K562 (cell line): Measurements from ENCODE around the gene TCF25. TPM values are rescaled to one million over a fixed set of nuclear protein-coding genes. Genes with fewer than 3 reads are reported as not detected.

Experiments
- CCAR2 ChIP-seq: fragments of 200-400 bp; formaldehyde crosslinking; IDR thresholded peaks from 2 replicates; pipeline ENCODE4 v1.6.1; 2017; ENCODE audit warnings: mild to moderate bottlenecking, low read depth, low read length
- CHD2 ChIP-seq: IDR thresholded peaks from 2 replicates; pipeline ENCODE4 v1.6.1; 2011; ENCODE audit warnings: low read depth, low read length
- COPS2 ChIP-seq: fragments of 450-650 bp; conservative IDR thresholded peaks from 2 replicates; pipeline ENCODE4 v1.6.1; 2016; ENCODE audit warnings: mild to moderate bottlenecking, moderate library complexity
- FOS ChIP-seq: IDR thresholded peaks from 3 replicates; pipeline ENCODE4 v1.6.1; 2011; ENCODE audit not compliant: insufficient read length; ENCODE audit errors: extremely low read depth
- JUN ChIP-seq, 2 experiments: sonication (generic) in 1 of 2; formaldehyde crosslinking in 1 of 2; IDR thresholded peaks; 2 replicates each; pipeline versions ENCODE4 v1.6.1 to v1.8.0; 2012 to 2022; ENCODE audit warnings: borderline replicate concordance in 2 of 2, mild to moderate bottlenecking in 2 of 2, improper control_type of control experiment in 1 of 2, low read depth in 1 of 2, low read length in 1 of 2, missing genetic modification reagents in 1 of 2
- MBD2 ChIP-seq: sonication (generic); IDR thresholded peaks from 2 replicates; pipeline ENCODE4 v1.6.1; 2016; ENCODE audit warnings: low read depth, borderline replicate concordance
- NCOA2 ChIP-seq, 2 experiments: fragments of 450-650 bp; IDR thresholded peaks; 2 replicates each; pipeline ENCODE4 v1.6.1; 2018; ENCODE audit warnings: mild to moderate bottlenecking in 2 of 2, moderate library complexity in 1 of 2; ENCODE audit not compliant: partially characterized antibody in 2 of 2
- POLR2AphosphoS5 ChIP-seq: IDR thresholded peaks from 2 replicates; pipeline ENCODE4 v1.6.1; 2011; ENCODE audit warnings: mild to moderate bottlenecking, low read depth, low read length, moderate library complexity; ENCODE audit not compliant: control insufficient read depth, insufficient read depth
- RFX7 ChIP-seq: fragments of 250-450 bp; sonication (Bioruptor Pico); IDR thresholded peaks from 2 replicates; pipeline ENCODE4 v1.5.1; 2021; ENCODE audit warnings: mild to moderate bottlenecking
- SAP30 ChIP-seq: fragments of 200-600 bp; sonication (generic); IDR thresholded peaks from 2 replicates; pipeline ENCODE4 v1.6.1; 2012; ENCODE audit warnings: borderline replicate concordance, low read depth, mild to moderate bottlenecking, moderate library complexity, low read length, control low read depth, inconsistent platforms; ENCODE audit not compliant: insufficient read depth, poor library complexity, severe bottlenecking
- SMAD4 ChIP-seq: fragments of 250-450 bp; sonication (Bioruptor Pico); conservative IDR thresholded peaks from 2 replicates; pipeline ENCODE4 v1.8.0; 2021; ENCODE audit warnings: inconsistent platforms, mild to moderate bottlenecking, moderate library complexity
- SMARCA4 ChIP-seq: fragments of 450-650 bp; IDR thresholded peaks from 2 replicates; pipeline ENCODE4 v1.6.1; 2016
- TAF9B ChIP-seq: fragments of 450-650 bp; IDR thresholded peaks from 2 replicates; pipeline ENCODE4 v1.6.1; 2018; ENCODE audit warnings: mild to moderate bottlenecking; ENCODE audit not compliant: partially characterized antibody
- ZFP30 ChIP-seq: fragments of 250-450 bp; sonication (Bioruptor Pico); IDR thresholded peaks from 2 replicates; pipeline ENCODE4 v1.8.0; 2022; ENCODE audit warnings: moderate library complexity, mild to moderate bottlenecking, inconsistent platforms, borderline replicate concordance
- polyA plus RNA-seq, 8 experiments: library from polyadenylated mRNA; depleted of rRNA in 4 of 8; stranded (reverse) in 5 of 8; unstranded in 3 of 8; fragments of >200 nt; fragmentation: Nextera tagmentation in 2 of 8; fragmentation: Illumina TruSeq in 1 of 8; extraction: Ambion mirVana in 2 of 8; extraction: Trizol in 1 of 8; gene quantifications; 2 replicates each; pipeline versions ENCODE4 v1.2.1 to v1.2.3, GENCODE V29; 2011 to 2014; ENCODE audit warnings: inconsistent platforms in 1 of 8, missing spikeins in 1 of 8
- total RNA-seq, 7 experiments: library from RNA; depleted of rRNA in 6 of 7; stranded (reverse); fragments of >200 nt in 6 of 7; fragmentation: Illumina TruSeq in 2 of 7; extraction: Trizol in 2 of 7; gene quantifications; 2 replicates each; pipeline versions ENCODE4 v1.2.1 to v1.2.3, GENCODE V29; 2011 to 2021; ENCODE audit warnings: low replicate concordance in 1 of 7
- TF ChIP-seq, protein P1 (sequence below): fragments of 250-450 bp; sonication (Bioruptor Pico); IDR thresholded peaks from 2 replicates; pipeline ENCODE4 v1.5.0; 2021
- TF ChIP-seq, protein P2 (sequence below), 2 experiments: IDR thresholded peaks; 2 replicates each; pipeline ENCODE4 v1.6.1; 2012; ENCODE audit warnings: improper control_type of control experiment in 2 of 2, low read depth in 2 of 2, low read length in 2 of 2, borderline replicate concordance in 1 of 2
- TF ChIP-seq, protein P3 (sequence below), 2 experiments: fragments of 450-650 bp in 1 of 2; sonication (generic) in 1 of 2; formaldehyde crosslinking in 1 of 2; IDR thresholded peaks in 1 of 2; conservative IDR thresholded peaks in 1 of 2; 2 replicates each; pipeline versions ENCODE4 v1.6.1 to v1.8.1; 2016 to 2023; ENCODE audit warnings: mild to moderate bottlenecking in 2 of 2, moderate library complexity in 2 of 2, inconsistent platforms in 1 of 2, missing genetic modification reagents in 1 of 2
- TF ChIP-seq, protein P4 (sequence below): fragments of 450-650 bp; IDR thresholded peaks from 2 replicates; pipeline ENCODE4 v1.7.1; 2018; ENCODE audit warnings: mild to moderate bottlenecking, low read depth; ENCODE audit not compliant: partially characterized antibody

Gene TCF25
- total and polyA plus RNA-seq, 9 of the 15 experiments (the other 6 are each of a cell fraction or from before 2014, with no cell fraction given), result 9.0 to 154 (median 83.8) TPM

DNA sequence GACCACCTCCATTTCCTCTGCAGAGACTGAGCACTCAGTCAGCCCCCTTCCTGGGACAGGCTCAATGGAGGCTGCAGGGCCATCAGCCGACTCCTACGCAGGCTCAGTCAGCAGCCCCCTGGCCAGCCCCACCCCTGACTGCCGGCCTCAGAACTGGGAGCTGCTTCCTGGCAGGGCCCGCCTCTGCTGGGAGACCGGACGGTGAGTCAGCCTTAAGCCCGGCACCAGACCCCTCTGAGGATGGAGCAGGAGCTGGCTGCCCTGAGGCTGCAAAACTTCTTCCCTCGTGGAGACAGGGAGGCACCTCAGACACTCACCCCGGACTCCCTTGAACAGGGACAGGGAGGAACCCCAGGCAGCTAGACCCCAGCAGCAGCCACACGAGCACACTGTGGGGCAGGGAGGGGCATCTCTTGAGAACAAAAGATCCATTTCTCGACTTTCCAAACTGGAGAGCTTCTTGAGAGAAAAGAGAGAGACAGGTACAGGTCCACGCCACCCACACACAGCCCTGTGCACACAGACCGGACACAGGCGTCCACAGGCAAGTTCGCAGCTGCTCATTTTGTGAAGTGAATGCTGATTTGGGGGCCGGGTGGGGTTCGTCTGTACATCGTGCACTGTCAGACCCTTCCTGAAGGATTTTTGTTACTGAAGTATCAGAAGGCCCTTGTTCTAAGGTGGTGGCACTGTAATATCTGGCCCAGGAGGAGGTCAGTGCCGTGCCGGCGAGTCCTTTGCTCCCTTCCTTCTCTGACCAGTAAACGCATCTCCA, 48.5 kb downstream of the TCF25 start (continued):
- TF ChIP-seq, protein P1, sequence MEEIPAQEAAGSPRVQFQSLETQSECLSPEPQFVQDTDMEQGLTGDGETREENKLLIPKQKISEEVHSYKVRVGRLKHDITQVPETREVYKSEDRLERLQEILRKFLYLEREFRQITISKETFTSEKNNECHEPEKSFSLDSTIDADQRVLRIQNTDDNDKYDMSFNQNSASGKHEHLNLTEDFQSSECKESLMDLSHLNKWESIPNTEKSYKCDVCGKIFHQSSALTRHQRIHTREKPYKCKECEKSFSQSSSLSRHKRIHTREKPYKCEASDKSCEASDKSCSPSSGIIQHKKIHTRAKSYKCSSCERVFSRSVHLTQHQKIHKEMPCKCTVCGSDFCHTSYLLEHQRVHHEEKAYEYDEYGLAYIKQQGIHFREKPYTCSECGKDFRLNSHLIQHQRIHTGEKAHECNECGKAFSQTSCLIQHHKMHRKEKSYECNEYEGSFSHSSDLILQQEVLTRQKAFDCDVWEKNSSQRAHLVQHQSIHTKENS, result no peak
- no peak for TF ChIP-seq ZFP30 (CRISPR knock-in tag)
- no peak for TF ChIP-seq COPS2
- TF ChIP-seq NCOA2 (IDR thresholded peaks at IDR 0.05; ENCODE audit: partially characterized antibody in 2 of 2), result no peak
- TF ChIP-seq, protein P2, sequence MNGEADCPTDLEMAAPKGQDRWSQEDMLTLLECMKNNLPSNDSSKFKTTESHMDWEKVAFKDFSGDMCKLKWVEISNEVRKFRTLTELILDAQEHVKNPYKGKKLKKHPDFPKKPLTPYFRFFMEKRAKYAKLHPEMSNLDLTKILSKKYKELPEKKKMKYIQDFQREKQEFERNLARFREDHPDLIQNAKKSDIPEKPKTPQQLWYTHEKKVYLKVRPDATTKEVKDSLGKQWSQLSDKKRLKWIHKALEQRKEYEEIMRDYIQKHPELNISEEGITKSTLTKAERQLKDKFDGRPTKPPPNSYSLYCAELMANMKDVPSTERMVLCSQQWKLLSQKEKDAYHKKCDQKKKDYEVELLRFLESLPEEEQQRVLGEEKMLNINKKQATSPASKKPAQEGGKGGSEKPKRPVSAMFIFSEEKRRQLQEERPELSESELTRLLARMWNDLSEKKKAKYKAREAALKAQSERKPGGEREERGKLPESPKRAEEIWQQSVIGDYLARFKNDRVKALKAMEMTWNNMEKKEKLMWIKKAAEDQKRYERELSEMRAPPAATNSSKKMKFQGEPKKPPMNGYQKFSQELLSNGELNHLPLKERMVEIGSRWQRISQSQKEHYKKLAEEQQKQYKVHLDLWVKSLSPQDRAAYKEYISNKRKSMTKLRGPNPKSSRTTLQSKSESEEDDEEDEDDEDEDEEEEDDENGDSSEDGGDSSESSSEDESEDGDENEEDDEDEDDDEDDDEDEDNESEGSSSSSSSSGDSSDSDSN (IDR thresholded peaks at IDR 0.05; ENCODE audit: borderline replicate concordance in 1 of 2, low read depth in 2 of 2, low read length in 2 of 2), result peak; percentile 48 to 98; a peak in 3 of 4 replicates
- peak; percentile 41; the same call in 1 of the 2 replicates for TF ChIP-seq MBD2
- TF ChIP-seq, protein P3, sequence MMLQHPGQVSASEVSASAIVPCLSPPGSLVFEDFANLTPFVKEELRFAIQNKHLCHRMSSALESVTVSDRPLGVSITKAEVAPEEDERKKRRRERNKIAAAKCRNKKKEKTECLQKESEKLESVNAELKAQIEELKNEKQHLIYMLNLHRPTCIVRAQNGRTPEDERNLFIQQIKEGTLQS (IDR thresholded peaks at IDR 0.05), result peak; percentile 85
- TF ChIP-seq, protein P3 (CRISPR knock-in tag; conservative IDR thresholded peaks at IDR 0.05), result no peak; the same call in 1 of the 2 replicates
- no peak for TF ChIP-seq FOS
- TF ChIP-seq CCAR2, result no peak
- 0 out of 2 replicates have a peak, but pooled peaks have one; percentile 54 for TF ChIP-seq RFX7 (CRISPR knock-in tag)
- peak; percentile 71; the same call in 1 of the 2 replicates for TF ChIP-seq POLR2AphosphoS5
- 0 out of 2 replicates have a peak, but pooled peaks have one; percentile 32 for TF ChIP-seq SMAD4
- no peak for TF ChIP-seq TAF9B
- TF ChIP-seq JUN (IDR thresholded peaks at IDR 0.05; ENCODE audit: borderline replicate concordance, low read depth, low read length), result peak; percentile 64; the same call in 1 of the 2 replicates
- TF ChIP-seq JUN (CRISPR knock-in tag; IDR thresholded peaks at IDR 0.05; ENCODE audit: borderline replicate concordance), result no peak
- TF ChIP-seq, protein P4, sequence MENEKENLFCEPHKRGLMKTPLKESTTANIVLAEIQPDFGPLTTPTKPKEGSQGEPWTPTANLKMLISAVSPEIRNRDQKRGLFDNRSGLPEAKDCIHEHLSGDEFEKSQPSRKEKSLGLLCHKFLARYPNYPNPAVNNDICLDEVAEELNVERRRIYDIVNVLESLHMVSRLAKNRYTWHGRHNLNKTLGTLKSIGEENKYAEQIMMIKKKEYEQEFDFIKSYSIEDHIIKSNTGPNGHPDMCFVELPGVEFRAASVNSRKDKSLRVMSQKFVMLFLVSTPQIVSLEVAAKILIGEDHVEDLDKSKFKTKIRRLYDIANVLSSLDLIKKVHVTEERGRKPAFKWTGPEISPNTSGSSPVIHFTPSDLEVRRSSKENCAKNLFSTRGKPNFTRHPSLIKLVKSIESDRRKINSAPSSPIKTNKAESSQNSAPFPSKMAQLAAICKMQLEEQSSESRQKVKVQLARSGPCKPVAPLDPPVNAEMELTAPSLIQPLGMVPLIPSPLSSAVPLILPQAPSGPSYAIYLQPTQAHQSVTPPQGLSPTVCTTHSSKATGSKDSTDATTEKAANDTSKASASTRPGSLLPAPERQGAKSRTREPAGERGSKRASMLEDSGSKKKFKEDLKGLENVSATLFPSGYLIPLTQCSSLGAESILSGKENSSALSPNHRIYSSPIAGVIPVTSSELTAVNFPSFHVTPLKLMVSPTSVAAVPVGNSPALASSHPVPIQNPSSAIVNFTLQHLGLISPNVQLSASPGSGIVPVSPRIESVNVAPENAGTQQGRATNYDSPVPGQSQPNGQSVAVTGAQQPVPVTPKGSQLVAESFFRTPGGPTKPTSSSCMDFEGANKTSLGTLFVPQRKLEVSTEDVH, result no peak
- TF ChIP-seq CHD2, result no peak
- TF ChIP-seq SAP30, result no peak
- TF ChIP-seq SMARCA4, result 0 out of 2 replicates have a peak, but pooled peaks have one; percentile 46
